Endometrial microvascular endothelial cells (primary cell): ENCODE results near the gene TRIM71. TPM values are rescaled to one million over a fixed set of nuclear protein-coding genes. Genes with fewer than 3 reads are reported as not detected.
"Not testable (repeated sequence)": the region's sequence is repeated elsewhere in the genome, so short reads cannot be mapped to it uniquely, and the experiment has no call there.

ENCODE experiments used
- in situ Hi-C: cut with HindIII; loops from 2 replicates; pipeline ENCODE4 v1.10.0; 2017; ENCODE audit warnings: low sequenced_read_pairs, low pct_unique_long_range_greater_than_20kb; ENCODE audit errors: inconsistent ontology term
- total RNA-seq: library from RNA; depleted of rRNA; stranded (reverse); fragments of >200 nt; gene quantifications from one replicate; pipeline ENCODE4 v1.2.3, GENCODE V29; 2015; ENCODE audit errors: inconsistent ontology term

Gene TRIM71
- total RNA-seq, 1 donor from 2014 or later: not detected

DNA sequence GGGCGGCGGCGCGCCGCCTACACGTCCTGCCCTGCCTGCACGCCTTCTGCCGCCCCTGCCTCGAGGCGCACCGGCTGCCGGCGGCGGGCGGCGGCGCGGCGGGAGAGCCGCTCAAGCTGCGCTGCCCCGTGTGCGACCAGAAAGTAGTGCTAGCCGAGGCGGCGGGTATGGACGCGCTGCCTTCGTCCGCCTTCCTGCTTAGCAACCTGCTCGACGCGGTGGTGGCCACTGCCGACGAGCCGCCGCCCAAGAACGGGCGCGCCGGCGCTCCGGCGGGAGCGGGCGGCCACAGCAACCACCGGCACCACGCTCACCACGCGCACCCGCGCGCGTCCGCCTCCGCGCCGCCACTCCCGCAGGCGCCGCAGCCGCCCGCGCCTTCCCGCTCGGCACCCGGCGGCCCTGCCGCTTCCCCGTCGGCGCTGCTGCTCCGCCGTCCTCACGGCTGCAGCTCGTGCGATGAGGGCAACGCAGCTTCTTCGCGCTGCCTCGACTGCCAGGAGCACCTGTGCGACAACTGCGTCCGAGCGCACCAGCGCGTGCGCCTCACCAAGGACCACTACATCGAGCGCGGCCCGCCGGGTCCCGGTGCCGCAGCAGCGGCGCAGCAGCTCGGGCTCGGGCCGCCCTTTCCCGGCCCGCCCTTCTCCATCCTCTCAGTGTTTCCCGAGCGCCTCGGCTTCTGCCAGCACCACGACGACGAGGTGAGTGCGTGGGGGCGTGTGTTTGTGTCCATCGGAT lies 602 bp downstream of the TRIM71 start:
- in situ Hi-C loops: no loop called here

DNA sequence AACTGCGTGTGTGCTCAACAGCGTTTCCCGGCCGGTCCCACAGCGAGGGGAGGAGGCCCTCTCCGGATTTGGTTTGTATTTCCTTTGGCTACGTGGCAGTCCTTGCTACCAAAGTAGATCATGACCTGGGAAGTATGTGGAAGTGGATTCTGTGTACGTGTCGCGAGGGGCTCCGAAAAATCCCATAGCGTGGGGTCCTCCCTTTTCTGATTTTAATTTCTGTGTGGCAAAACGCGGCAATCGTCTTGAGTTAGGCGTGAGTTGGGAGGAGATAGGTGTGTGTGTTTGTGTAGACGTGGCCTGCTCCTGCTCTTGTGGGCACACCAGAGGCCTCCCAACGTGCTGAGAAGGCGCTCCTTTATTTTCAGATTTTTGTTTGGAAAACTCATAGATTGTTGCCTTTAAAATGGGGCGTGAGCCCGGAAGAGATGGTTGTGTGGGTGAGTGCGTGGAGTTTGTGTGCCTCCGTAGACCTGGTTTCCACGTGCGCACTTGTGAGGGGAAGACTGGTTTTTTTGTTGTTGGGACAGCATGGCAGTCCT lies 1.2 kb downstream of the TRIM71 start:
- in situ Hi-C loops: no loop called here

DNA sequence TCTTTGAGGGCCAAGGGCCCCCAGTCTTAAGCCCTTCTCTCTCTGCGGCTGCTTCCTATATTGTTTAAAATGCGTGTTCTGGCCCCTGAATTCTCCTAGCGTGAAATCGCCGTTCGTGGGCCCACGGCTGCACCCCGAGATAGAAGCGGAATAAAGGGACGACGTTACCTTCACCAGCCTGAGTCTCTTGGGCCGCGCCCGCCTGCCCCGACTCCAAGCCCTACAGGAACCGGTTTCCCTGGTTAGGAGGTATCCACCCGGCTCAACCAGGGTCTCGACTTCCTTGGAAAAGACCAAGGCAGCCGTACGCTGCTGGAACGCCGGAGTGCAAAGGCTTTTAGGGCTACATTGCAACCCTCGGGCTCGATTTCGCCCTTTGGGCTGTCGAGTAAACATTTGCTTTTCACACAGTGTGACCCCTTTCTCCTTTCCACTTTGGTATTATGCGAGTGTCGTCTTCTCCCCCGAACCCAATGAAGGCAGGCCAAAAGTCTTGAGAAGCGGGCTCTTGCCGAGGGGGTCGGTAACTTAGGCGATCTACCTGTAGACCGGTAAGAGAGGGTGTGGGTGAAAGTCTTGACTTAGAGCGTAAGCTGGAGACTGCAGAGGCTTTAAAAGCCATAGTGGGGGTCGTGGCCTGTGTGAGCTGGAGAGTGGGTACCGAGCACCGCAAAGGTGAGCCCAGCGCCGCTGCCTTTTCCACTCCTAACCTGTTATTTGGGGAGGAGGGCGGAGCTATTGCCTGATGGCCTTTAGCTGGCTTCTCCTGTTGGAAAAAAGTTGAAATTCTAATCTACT lies 2.0 kb downstream of the TRIM71 start:
- in situ Hi-C loops: no loop called here

DNA sequence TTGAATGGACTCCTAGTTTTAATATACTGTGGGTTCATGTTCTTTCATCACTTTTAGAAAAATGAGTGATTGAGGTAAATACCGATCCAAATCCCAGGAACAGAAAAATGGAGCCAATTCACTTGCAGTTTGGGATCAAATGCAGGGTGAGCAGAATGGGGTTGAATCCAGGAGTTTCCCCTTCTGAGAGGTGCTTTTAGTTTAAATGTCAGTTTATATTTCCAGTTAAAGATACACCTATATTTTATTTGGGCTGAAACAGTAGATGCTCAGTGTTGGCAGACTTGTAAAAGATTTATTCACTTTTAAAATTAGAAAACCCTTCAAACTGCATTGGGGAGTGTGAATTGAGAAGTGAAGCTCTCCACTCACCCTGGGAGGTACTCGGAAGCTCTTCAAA lies 2.6 kb downstream of the TRIM71 start:
- in situ Hi-C loops: no loop called here

DNA sequence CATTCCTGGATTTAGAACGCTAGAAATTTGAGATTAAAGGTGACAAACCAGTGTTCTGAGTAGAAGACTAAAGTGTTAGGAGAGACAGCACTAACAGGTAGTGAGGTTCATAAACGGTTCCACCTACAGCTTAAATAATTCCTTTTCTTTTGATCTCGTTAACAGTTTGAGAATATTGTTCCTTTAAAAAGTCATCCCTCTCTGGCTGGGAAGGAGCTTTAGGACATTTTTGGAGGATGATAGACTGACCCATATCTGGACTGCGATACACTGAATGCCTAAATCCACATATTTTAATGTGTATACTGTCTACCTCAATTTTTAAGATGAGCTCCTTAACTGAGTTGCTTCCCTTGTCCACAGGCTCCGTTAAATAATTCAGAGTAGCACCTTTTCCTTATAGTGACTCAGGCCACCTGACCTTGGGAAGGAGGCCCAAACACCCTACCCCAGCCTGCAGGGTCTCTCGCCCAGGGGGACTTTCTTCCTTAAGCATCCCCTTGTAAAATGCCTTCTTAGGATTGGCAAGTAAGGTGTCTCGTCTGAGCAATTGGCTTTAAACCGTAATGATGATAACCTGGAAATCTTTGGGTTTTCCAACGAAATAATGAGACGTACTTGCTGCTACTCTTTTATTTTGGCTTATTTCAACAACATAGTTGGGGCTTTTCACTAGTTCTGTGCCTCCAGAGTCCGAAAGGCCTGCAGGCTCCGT lies 3.3 kb downstream of the TRIM71 start:
- in situ Hi-C loops: no loop called here

DNA sequence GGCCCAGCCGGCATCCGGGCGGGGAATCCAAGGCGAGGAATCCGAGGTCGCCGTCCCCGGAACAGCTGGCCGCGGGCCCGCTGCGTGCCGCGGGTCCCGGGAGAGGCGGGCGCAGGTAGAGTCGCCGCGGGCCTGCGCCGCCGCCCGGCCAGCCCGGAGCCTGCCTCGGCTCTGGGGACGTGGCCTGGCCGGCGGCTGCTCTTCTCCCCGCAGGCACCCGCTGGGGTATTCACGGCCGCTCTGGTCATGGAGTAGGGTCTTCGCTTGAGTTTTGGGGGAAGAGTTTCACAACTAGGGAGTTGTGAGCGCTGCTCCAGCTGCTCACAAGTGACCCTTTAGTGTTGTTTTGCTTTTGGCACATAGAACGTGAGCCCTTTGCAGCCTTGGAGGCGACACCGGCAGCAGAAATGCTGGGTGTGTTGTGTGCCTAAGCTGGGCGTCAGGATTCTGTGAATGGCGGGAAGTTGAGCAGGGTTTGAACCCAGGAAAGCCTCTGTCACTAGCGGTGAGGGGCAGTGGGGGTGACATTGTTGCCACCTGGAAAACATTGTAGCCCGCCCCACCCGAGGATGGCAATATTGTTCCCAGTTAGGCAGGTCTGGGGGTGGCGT lies 4.0 kb downstream of the TRIM71 start:
- in situ Hi-C loops: no loop called here

DNA sequence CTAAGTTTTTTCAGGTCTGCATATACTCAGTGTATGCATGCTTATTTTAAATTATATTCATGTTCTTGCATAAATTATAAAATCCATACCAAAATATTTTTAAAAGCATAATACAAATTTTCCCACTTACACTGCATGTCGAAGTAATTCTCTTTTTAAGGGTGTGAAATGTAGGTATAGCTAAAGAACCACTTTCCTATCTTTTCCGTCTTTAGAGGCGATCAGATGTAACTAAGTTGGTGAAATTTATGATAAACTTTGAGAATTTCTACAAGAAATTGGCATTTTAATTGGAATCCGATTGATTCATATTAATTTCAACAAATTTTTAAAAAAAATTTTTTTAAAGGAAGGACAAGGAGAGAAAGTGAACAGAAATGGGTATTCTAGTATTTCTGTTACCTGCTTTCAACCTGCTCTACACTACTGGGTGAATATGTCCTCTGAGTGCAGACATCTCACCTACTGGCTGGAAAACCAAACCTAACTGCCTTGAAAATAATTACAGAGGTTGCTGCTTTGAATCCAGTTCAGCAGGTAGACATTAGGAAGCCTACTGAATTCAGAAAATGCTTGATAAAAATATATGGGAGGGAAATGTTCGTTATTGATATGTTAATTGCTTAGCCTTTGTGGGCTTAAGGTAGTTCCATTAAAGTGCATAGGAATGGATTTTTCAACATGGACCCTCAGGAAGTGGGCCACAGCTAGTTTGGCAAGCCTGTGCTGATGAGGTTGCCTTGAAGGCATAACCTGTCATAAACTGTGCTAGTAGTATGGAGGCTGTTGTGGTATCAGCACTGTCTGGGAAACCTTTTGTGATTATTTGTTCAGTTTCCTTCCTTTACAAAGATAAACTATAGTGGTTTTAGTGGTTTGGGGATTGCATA lies 5.1 kb downstream of the TRIM71 start:
- in situ Hi-C loops: no loop called here

DNA sequence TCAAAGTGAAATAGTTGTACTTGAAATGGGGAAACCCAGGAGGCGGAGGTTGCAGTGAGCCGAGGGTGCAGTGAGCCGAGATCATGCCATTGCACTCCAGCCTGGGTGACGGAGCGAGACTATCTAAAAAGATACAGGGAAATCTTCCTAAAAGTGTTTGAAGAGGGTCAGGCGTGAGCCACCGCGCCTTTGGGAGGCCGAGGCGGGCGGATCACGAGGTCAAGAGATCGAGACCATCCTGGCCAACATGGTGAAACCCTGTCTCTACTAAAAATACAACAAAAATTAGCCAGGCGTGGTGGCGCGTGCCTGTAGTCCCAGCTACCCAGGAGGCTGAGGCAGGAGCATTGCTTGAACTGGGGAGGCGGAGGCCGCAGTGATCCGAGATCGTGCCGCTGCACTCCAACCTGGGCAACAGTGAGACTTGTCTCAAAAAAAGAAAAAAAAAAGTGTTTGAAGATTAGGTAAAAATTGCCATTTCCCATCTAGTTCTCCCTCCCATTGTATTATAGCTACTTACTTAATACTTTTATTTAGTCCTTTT lies 5.9 kb downstream of the TRIM71 start:
- in situ Hi-C loops: not testable (repeated sequence)

DNA sequence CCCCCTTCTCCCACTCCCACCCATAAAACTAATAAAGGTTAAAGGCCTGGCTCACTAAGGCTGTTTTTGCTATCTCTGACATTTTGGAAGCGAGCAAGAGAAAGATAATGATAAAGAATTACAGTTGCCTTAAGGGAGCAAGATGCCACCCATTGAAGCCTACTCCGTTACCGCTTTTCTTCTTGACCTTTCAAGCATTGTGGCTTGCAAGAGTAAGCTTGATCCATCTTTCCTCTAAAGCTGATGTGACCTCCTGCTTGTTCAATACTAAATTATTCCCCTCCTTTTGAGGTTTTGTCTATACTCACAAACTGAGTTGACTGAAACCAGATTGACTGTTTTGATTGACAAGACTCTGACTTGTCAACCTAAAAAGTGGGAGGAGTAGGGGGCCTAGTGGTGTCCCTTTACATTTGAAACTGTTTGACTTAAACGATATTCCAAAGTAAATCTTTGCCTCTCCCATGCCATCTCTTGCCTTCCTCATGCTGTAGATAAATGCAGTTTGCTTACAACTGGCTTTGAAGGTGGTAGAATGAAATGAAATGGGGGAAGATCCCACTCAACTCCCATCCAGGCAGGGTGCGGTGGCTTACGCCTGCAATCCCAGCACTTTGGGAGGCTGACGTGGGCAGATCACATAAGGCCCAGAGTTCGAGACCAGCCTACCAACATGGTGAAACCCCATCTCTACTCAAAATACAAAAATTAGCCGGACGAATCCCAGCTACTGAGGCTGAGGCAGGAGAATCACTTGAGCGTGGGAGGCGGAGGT lies 8.0 kb downstream of the TRIM71 start:
- in situ Hi-C loops: no loop called here

DNA sequence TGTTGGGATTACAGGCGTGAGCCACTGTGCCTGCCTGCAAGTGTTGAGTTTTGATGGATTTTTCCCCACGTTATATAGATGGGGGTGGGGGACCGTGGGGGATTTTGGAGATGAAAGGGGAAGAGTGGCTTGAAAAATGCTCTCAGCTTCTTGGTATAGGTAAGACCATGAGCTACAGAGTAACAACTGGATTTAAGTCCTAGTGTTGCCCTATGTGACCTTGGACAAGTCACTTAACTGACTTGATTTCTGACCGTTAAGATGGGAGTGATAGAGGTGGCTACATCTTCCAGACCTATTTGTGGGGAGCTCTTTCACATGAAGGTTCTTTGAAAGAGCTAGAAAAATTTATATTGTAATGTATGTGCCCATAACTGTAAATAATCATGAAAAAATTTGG lies 13.3 kb downstream of the TRIM71 start:
- in situ Hi-C loops: no loop called here

DNA sequence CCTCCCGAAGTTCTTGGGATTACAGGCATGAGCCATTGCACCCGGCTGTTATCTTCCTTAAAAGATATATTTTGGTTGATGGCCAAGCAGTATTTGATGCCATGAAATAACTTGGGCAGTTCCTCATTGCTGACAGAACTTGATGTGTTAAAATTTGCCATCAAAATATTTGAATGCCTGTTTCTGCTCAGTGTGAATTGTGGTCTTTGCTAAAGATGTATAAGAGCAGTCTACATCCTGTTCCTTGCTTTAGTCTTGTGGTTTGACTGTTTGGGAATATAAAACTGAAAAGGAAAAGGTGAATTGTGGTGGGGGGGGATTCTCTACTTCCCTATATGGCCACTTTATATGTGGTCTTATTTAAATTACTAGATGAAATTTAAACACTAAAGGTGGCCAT lies 14.0 kb downstream of the TRIM71 start:
- in situ Hi-C loops: no loop called here

DNA sequence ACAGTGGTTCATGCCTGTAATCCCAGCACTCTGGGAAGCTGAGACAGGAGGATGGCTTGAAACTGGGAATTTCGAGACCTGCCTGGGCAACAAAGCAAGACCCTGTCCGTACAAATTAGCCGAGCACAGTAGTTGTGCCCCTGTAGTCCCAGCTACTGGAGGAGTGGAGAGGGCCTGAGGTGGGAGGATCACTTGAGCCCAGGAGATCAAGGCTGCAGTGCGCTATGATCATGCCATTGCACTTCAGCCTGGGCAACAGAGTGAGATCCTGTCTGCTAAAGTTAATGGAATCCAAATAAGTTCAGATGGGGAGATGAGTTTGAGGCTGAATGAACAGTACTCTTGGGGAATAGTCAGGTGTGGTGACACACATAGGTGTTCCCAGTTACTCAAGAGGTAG lies 14.4 kb downstream of the TRIM71 start:
- in situ Hi-C loops: no loop called here

DNA sequence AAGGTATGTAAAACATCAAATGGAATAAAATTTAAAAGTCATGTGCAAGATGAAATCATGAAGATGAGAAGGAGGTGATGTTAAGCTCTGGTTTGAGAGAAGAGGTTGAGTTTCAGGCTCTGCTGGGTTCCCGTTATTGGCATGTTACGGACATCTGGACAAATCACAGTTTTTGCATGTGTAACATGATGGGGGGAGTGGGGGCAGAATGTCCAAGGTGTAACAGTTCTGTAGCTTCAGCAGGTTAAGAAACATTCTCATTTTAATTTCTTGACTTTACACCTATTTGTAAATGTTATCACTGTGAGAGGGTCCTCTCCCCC lies 17.2 kb downstream of the TRIM71 start:
- in situ Hi-C loops: no loop called here

DNA sequence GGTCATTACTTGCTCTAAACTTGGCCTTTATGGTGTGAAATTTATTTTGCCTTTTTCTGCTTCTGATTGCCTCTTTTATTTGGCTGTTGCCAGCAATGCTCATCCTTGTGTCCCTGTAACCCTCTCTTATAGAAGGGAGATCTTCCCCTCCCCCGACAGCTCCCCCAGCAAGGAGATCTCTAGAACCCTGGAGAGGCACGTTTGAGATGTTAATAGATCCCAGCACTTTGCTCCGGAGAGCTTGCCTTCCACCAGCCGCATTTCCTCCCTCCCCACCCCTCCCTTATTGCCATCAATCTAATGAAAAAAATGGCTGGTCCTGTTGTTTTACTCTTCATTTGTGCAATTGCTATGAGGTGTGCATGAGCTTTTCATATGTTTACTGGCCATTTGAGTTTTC lies 18.2 kb downstream of the TRIM71 start:
- in situ Hi-C loops: no loop called here

DNA sequence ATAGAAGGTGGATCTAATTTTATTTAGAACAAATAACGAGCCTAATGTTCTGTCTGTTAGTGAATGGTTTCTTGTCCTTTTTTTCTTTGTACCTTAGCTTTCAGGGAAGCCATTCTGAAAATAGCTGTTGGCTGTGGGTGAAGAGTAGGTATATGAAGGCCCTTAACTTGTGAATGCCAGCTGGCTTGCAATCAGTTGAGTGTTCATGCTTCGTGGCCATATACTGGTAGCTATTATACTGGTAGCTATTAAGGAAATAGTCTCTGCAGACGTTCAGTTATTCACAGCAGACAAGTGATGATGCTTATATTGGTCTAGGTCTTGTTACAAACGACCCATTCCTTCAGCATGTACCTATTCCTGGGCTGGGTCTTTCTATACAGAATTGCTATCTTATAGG lies 18.8 kb downstream of the TRIM71 start:
- in situ Hi-C loops: no loop called here

DNA sequence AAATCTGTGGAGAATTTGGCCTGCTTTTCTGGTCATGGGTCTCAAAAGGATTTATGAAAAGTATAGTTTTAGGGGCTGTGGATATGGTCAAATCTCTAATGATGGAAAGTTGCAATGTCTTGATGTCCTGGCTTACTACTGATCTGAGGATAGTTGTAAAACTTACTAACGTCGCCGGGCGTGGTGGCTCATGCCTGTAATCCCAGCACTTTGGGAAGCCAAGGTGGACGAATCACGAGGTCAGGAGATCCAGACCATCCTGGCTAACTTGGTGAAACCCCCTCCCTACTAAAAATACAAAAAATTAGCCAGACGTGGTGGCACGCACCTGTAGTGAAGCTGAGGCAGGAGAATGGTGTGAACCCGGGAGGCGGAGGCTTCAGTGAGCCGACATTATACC lies 19.6 kb downstream of the TRIM71 start:
- in situ Hi-C loops: no loop called here

DNA sequence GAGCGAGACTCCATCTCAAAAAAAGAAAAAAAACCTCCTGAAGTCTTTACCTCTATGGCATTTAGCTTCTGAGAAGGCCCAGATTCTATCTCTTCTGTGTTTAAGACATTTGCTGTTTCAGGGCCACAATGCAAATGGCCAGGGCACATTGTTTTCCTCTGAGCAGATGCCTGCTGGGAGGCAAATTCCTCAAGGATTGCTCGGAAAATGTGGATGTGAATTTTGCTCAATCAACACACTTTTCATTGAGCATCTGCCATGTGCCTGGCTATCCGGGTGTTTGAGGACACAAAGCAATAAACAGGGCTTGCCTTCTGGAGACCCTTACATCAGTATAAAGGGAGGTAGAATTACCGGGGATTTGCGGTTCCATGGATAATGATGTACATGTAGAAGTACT lies 20.0 kb downstream of the TRIM71 start:
- in situ Hi-C loops: no loop called here

DNA sequence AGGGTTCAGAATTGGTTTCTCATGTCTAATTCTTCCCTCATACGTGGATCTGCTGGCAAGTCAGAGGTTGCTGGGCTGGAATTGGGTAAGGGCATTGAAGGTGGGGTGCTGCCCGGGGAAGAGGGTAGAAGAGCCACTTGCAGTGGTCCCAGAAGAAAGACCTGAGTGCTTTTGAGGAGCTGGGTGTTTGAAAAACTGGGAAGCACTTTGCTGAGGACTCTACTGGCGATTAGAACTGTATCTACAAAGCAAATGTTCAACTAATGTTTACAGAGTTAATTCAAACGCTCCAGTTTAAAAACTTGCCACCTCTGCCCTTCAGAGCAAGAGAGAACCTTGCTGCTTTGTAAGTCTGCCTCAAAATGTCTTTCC lies 21.9 kb downstream of the TRIM71 start:
- in situ Hi-C loops: no loop called here
